Stimulated activated CD8-positive, alpha-beta memory T cell treated with anti-CD3 and anti-CD28 coated beads, Interleukin-12 subunit alpha, Interleukin-12 subunit beta, amount 100 ng/mL, for 24 hours (primary cell): Measurements from ENCODE around the gene PRAMEF15.
"Not testable (repeated sequence)": the region's sequence is repeated elsewhere in the genome, so short reads cannot be mapped to it uniquely, and the experiment has no call there.

Experiments
- DNase-seq: peaks from one replicate; pipeline ENCODE4 v3.0.0-alpha.2; 2020; ENCODE audit errors: extremely low read depth

Gene PRAMEF15

GRCh38 chr1:13315281-13315680 lies at the start of gene PRAMEF15:
TSS of gene PRAMEF15 (plus strand) at chr1:13315581. CDS start at chr1:13318408, 2,827 bp downstream.
- DNase-seq = not testable (repeated sequence)

- DNase-seq = not testable (repeated sequence)
These were observed 38.4 kb upstream of the PRAMEF15 start for GRCh38 chr1:13277016-13277415.

- DNase-seq = not testable (repeated sequence)
These were observed 35.8 kb upstream of the PRAMEF15 start for GRCh38 chr1:13279617-13280016.

GRCh38 chr1:13285037-13285436 lies 30.3 kb upstream of the PRAMEF15 start, which contains the start of gene PRAMEF8:
TSS of gene PRAMEF8 (minus strand) at chr1:13285137. CDS start at chr1:13284091, 1,046 bp downstream.
- not testable (repeated sequence) for DNase-seq

GRCh38 chr1:13289030-13289429 lies 26.4 kb upstream of the PRAMEF15 start:
- not testable (repeated sequence) for DNase-seq

- not testable (repeated sequence) for DNase-seq
These were observed 18.0 kb upstream of the PRAMEF15 start for GRCh38 chr1:13297216-13297931.

GRCh38 chr1:13298699-13299098 lies 16.7 kb upstream of the PRAMEF15 start:
- DNase-seq = not testable (repeated sequence)

- DNase-seq = not testable (repeated sequence)
These were observed 13.2 kb upstream of the PRAMEF15 start for GRCh38 chr1:13302197-13302596.

- not testable (repeated sequence) for DNase-seq
These were observed 12.1 kb upstream of the PRAMEF15 start, which contains the start of gene PRAMEF33 for GRCh38 chr1:13303239-13303638. TSS of gene PRAMEF33 (plus strand) at chr1:13303539. CDS start at chr1:13305955, 2,416 bp downstream.

GRCh38 chr1:13342496-13342895 lies 27.1 kb downstream of the PRAMEF15 start:
- not testable (repeated sequence) for DNase-seq

GRCh38 chr1:13347034-13347433 lies 31.7 kb downstream of the PRAMEF15 start, which contains the start of gene PRAMEF14:
TSS of gene PRAMEF14 (minus strand) at chr1:13347134. CDS start at chr1:13345314, 1,820 bp downstream.
- DNase-seq = not testable (repeated sequence)

- not testable (repeated sequence) for DNase-seq
These were observed 38.1 kb downstream of the PRAMEF15 start for GRCh38 chr1:13353476-13353875.

GRCh38 chr1:13354475-13354874 lies 39.1 kb downstream of the PRAMEF15 start:
- DNase-seq = not testable (repeated sequence)

GRCh38 chr1:13356774-13357173 lies 41.4 kb downstream of the PRAMEF15 start:
- not testable (repeated sequence) for DNase-seq

GRCh38 chr1:13362364-13362763 lies 47.0 kb downstream of the PRAMEF15 start:
- not testable (repeated sequence) for DNase-seq

GRCh38 chr1:13364928-13365327 lies 49.5 kb downstream of the PRAMEF15 start:
- DNase-seq = not testable (repeated sequence)

GRCh38 chr1:13366536-13366935 lies 51.2 kb downstream of the PRAMEF15 start:
- DNase-seq = not testable (repeated sequence)

GRCh38 chr1:13368544-13368943 lies 53.2 kb downstream of the PRAMEF15 start:
- DNase-seq = not testable (repeated sequence)
